Activated naive CD4-positive, alpha-beta T cell treated with anti-CD3 and anti-CD28 coated beads for 36 hours (primary cell): ENCODE results near the gene SPATA31A1. TPM values are rescaled to one million over a fixed set of nuclear protein-coding genes. Genes with fewer than 3 reads are reported as not detected.
"Not testable (repeated sequence)": the region's sequence is repeated elsewhere in the genome, so short reads cannot be mapped to it uniquely, and the experiment has no call there.

Source experiments
- CTCF ChIA-PET: fragments of 350-600 bp; sonication (Branson Sonifier 250); formaldehyde crosslinking; loops from one replicate; lab custom pipeline; 2021; ENCODE audit warnings: antibody characterized with exemption; lab: Charles Lee
- DNase-seq: peaks from one replicate; pipeline ENCODE4 v3.0.0-alpha.2; 2020
- H3K27ac Mint-ChIP-seq: one replicate; pipeline ENCODE4 v1.8.0; 2021; ENCODE audit warnings: mild to moderate bottlenecking, mixed read lengths
- H3K27me3 Mint-ChIP-seq: one replicate; pipeline ENCODE4 v1.8.0; 2021; ENCODE audit warnings: low read depth, mixed read lengths
- H3K36me3 Mint-ChIP-seq: one replicate; pipeline ENCODE4 v1.8.0; 2021; ENCODE audit warnings: low read depth, mixed read lengths
- H3K4me1 Mint-ChIP-seq: one replicate; pipeline ENCODE4 v1.8.0; 2021; ENCODE audit warnings: low read depth, mixed read lengths
- H3K4me3 Mint-ChIP-seq: one replicate; pipeline ENCODE4 v1.8.0; 2021; ENCODE audit warnings: mild to moderate bottlenecking, moderate library complexity, mixed read lengths
- H3K9me3 Mint-ChIP-seq: one replicate; pipeline ENCODE4 v1.8.0; 2021; ENCODE audit warnings: mixed read lengths
- intact Hi-C: fragments of 100-400 bp; cut with micrococcal nuclease; formaldehyde crosslinking; loops from one replicate; pipeline ENCODE4 v1.15.1; 2023
- total RNA-seq, 2 experiments: library from RNA; stranded (reverse); gene quantifications; one replicate each; pipeline ENCODE4 v1.2.3, GENCODE V29; 2021

Gene SPATA31A1
- total RNA-seq, result not detected

DNA sequence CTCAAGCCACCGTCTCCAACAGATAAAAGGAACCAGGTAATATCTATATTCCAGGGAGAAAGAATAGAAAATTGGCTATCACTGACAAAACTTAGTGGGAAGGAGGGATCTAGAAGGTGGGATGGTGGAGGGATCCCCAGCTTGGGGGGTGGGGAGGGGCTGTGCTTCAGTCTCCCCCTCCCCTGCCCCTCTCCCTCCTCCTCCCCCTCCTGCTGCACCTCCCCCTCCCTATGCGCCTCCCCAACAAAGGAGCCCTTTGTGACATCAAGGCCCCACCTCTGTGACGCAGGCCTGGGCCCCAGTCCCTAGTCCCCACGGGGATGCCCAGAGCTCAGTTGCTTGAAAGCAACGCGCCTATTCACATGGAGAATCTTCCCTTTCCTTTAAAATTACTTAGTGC lies at the start of gene SPATA31A1:
Gene SPATA31A1 (plus strand): TSS at position 301 of the 400 bp plus-strand sequence. CDS start 62 bp downstream, at position 363.
- intact Hi-C loops, CTCF ChIA-PET, H3K27ac Mint-ChIP-seq, H3K36me3 Mint-ChIP-seq, H3K27me3 Mint-ChIP-seq, H3K4me1 Mint-ChIP-seq, H3K9me3 Mint-ChIP-seq, DNase-seq, H3K4me3 Mint-ChIP-seq: not testable (repeated sequence)

DNA sequence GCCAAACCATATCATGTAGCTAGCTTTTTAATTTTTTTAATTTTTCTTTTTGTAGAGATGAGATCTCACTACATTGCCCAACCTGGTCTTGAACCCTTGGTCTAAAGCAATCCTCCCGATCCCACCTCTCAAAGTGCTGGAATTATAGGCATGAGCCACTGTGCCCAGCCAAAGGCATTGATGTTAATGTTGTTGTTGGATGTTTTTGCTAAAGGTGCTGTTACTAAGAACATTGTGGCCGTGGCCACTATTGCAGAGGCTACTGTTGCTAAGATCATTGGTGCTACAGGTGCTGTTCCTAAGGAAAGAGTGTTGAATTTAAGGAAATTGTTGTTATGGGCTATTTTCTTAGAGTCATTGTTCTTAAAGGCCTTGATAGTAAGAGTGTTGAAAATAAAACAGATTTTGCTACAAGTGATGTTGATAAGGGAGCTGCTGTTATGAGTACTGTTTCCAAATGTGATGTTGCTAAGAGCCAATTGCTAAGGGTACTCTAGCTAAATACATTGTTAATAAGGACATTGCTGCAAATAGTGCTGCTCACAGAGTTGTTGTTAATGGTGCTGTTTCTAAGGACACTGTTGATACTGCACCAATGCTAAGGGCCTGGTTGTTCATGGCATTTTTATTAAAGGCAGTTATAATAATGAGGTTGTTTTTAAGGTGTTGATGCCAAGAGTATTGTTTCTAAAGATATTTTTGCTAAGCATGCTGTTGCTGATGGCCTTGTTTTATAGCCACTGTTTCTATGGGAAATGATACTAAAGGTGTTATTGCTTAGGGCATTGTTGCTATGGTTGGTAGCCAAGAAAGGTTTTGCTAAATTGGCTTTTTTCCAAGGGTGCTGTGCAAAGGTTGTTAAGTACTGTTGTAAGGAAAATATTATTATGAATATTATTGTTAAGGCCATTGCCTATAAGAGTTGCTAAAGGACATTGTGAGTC lies 52.1 kb downstream of the SPATA31A1 start:
- H3K27me3 Mint-ChIP-seq, DNase-seq, H3K36me3 Mint-ChIP-seq, intact Hi-C loops, H3K27ac Mint-ChIP-seq, CTCF ChIA-PET, H3K9me3 Mint-ChIP-seq, H3K4me3 Mint-ChIP-seq, H3K4me1 Mint-ChIP-seq: not testable (repeated sequence)

- H3K4me1 Mint-ChIP-seq, H3K9me3 Mint-ChIP-seq, H3K36me3 Mint-ChIP-seq, CTCF ChIA-PET, intact Hi-C loops, H3K4me3 Mint-ChIP-seq, H3K27me3 Mint-ChIP-seq, DNase-seq, H3K27ac Mint-ChIP-seq: not testable (repeated sequence)
Measured at GRCh38 chr9:39411254-39411940, 55.9 kb downstream of the SPATA31A1 start.

Other genes with a start within 250 kb of the SPATA31A1 start
- gene CNTNAP3, start 67.5 kb upstream of the SPATA31A1 start, total RNA-seq, result not detected